Ovary (tissue), 9 donors: ENCODE data around the gene CLDN19. TPM values are rescaled to one million over a fixed set of nuclear protein-coding genes. Genes with fewer than 3 reads are reported as not detected.

ENCODE experiments used
- DNase-seq, 5 donors: peaks; one replicate each; pipeline ENCODE4 v3.0.0-alpha.2; 2019 to 2020
- H3K27ac ChIP-seq, 2 donors: fragments of 200-600 bp; one replicate each; pipeline versions ENCODE4 v1.5.1 to v1.8.0; 2019 to 2022
- H3K27me3 ChIP-seq: fragments of 200-600 bp; one replicate; pipeline ENCODE4 v1.8.0; 2022
- H3K36me3 ChIP-seq: fragments of 200-600 bp; sonication (generic); one replicate; pipeline ENCODE4 v1.5.1; 2019
- H3K4me1 ChIP-seq: one replicate; pipeline ENCODE4 v1.8.1; 2013; ENCODE audit warnings: mild to moderate bottlenecking, moderate library complexity; ENCODE audit not compliant: insufficient read depth
- H3K4me3 ChIP-seq: fragments of 200-600 bp; sonication (generic); one replicate; pipeline ENCODE4 v1.5.1; 2017
- H3K9me3 ChIP-seq, 2 donors: fragments of 200-600 bp in 1 of 2; sonication (generic) in 1 of 2; one replicate each; pipeline versions ENCODE4 v1.5.1 to v1.8.1; 2013 to 2019; ENCODE audit warnings: mild to moderate bottlenecking in 1 of 2, moderate library complexity in 1 of 2
- CTCF ChIP-seq, 3 donors: fragments of 450-650 bp in 2 of 3; fragments of 200-600 bp in 1 of 3; IDR thresholded peaks; one replicate each; pipeline versions ENCODE4 v1.5.1 to v1.8.0; 2016 to 2022; ENCODE audit warnings: antibody characterized with exemption in 3 of 3, mild to moderate bottlenecking in 1 of 3
- EP300 ChIP-seq: sonication (generic); formaldehyde crosslinking; IDR thresholded peaks from one replicate; pipeline ENCODE4 v1.6.1; 2017; ENCODE audit warnings: antibody characterized with exemption
- POLR2A ChIP-seq: fragments of 450-650 bp; IDR thresholded peaks from one replicate; pipeline ENCODE4 v1.6.1; 2017; ENCODE audit warnings: antibody characterized with exemption, mild to moderate bottlenecking, moderate library complexity
- WGBS, 3 donors: extraction: QIAGEN DNeasy Blood & Tissue Kit in 1 of 3; methylation state at CpG; one replicate each; pipeline versions ENCODE4 v1.1.5 to v1.1.7; 2013 to 2017; 5-methylcytosine and 5-hydroxymethylcytosine counted together
- intact Hi-C, 4 donors: fragments of 100-400 bp; cut with DNase I; formaldehyde crosslinking; loops; one replicate each; pipeline versions ENCODE4 v1.11.0 to v1.15.1; 2022 to 2023
- polyA plus RNA-seq, 2 donors: library from polyadenylated mRNA; stranded (reverse); fragments of 200-250 nt in 1 of 2; fragments of 350-450 nt in 1 of 2; fragmentation: Illumina TruSeq in 1 of 2; extraction: RNeasy Lipid Tissue Mini Kit (QIAGEN cat#74804) in 1 of 2; gene quantifications; one replicate each; pipeline ENCODE4 v1.2.3, GENCODE V29; 2013 to 2014
- total RNA-seq, 7 donors: library from RNA; depleted of rRNA in 2 of 7; stranded (reverse); fragments of >200 nt in 2 of 7; fragmentation: NEBNext Ultra II Directional in 3 of 7; extraction: Animal tissue kit (Norgen Biotek cat#: 25700) in 3 of 7; gene quantifications; one replicate each; pipeline versions ENCODE4 v1.1.0 to v1.2.4, GENCODE V29; 2016 to 2023
- donor health status: DM: no; HTN: no; CAD: no; lungs with moderate emphysema.
- donor health status: DM: no; HTN: no; CAD: no.
- donor health status: Bipolar disorder and iron deficiency.
- donor health status: DM: yes; HTN: yes; CAD: no.
- donor health status: DM: no; HTN: no; CAD: no.
- donor health status: DM: yes; HTN: yes; CAD: no.

CLDN19 gene
- total and polyA plus RNA-seq, 9 donors: 0.07 to 0.52 (median 0.24) TPM; not detected in 6

- Histone ChIP-seq H3K36me3 (no peaks in the 10 kb centered on the region), H3K4me3 (no peak overlapping the region), H3K27ac (no peak overlapping the region), H3K4me1 (no peaks in the 10 kb centered on the region), H3K27me3 (no peaks in the 10 kb centered on the region), H3K9me3 (no peaks in the 10 kb centered on the region)
- intact Hi-C loops: no loop called here
- TF ChIP-seq POLR2A: no peak
- no peak for TF ChIP-seq CTCF (IDR thresholded peaks at IDR 0.05)
- no peak for TF ChIP-seq EP300
- WGBS, 3 donors: 86 to 90% (median 87%) methylated on average over 9 of the region's 9 CpGs
- DNase-seq: no peak
Measured at GRCh38 chr1:42742617-42743316, 2.7 kb upstream of the CLDN19 start.

GRCh38 chr1:42742141-42742540 is 2.1 kb upstream of the CLDN19 start:
- Histone ChIP-seq H3K27me3 (no peaks in the 10 kb centered on the region), H3K9me3 (no peaks in the 10 kb centered on the region), H3K36me3 (no peaks in the 10 kb centered on the region), H3K4me3 (no peak overlapping the region), H3K27ac (no peak overlapping the region), H3K4me1 (no peaks in the 10 kb centered on the region)
- TF ChIP-seq EP300 (no peak), POLR2A (no peak), CTCF (IDR thresholded peaks at IDR 0.05) (no peak)
- 90 to 93% (median 91%) methylated on average over 8 of the region's 8 CpGs for WGBS, 3 donors
- intact Hi-C loops: no loop called here
- DNase-seq: no peak

GRCh38 chr1:42741706-42742105 is 1.7 kb upstream of the CLDN19 start:
- H3K9me3 ChIP-seq: no peaks in the 10 kb centered on the region
- H3K4me3 ChIP-seq: no peak overlapping the region
- no peak overlapping the region for H3K27ac ChIP-seq
- no peaks in the 10 kb centered on the region for H3K36me3 ChIP-seq
- DNase-seq: no peak
- H3K27me3 ChIP-seq: no peaks in the 10 kb centered on the region
- no peaks in the 10 kb centered on the region for H3K4me1 ChIP-seq
- intact Hi-C loops: no loop called here
- 74 to 89% (median 86%) methylated on average over 4 of the region's 4 CpGs for WGBS, 3 donors
- TF ChIP-seq POLR2A (no peak), EP300 (no peak), CTCF (IDR thresholded peaks at IDR 0.05) (no peak)

- Histone ChIP-seq H3K36me3 (no peaks in the 10 kb centered on the region), H3K9me3 (no peaks in the 10 kb centered on the region), H3K27ac (no peak overlapping the region), H3K4me1 (no peaks in the 10 kb centered on the region), H3K27me3 (no peaks in the 10 kb centered on the region), H3K4me3 (no peak overlapping the region)
- intact Hi-C loops: no loop called here
- DNase-seq: no peak
- 75 to 81% (median 79%) methylated on average over 18 to 19 of the region's 19 CpGs for WGBS, 3 donors
- no peak for TF ChIP-seq CTCF (IDR thresholded peaks at IDR 0.05)
- TF ChIP-seq EP300: no peak
- no peak for TF ChIP-seq POLR2A
Measured at GRCh38 chr1:42740851-42741580, 980 bp upstream of the CLDN19 start.
